DMS153 treated with DMSO at 0.1 percent for 48 hours (cell line): Measurements from ENCODE around the gene SULF2.

Experiments used
- DNase-seq: peaks from one replicate; lab custom pipeline; 2025; ENCODE audit not compliant: unreplicated experiment; lab: John Stamatoyannopoulos, UW

Gene SULF2

GRCh38 chr20:47688385-47689381, 96.6 kb downstream of the SULF2 start:
- DNase-seq, result no peak

- DNase-seq, result no peak
Observed at GRCh38 chr20:47687095-47687987, 97.9 kb downstream of the SULF2 start.

GRCh38 chr20:47686545-47686944, 98.7 kb downstream of the SULF2 start:
- no peak for DNase-seq

- no peak for DNase-seq
Observed at GRCh38 chr20:47684306-47685080, 100.8 kb downstream of the SULF2 start.

GRCh38 chr20:47682916-47683315, 102.4 kb downstream of the SULF2 start:
- no peak for DNase-seq

GRCh38 chr20:47682028-47682783, 103.1 kb downstream of the SULF2 start:
- DNase-seq, result no peak

GRCh38 chr20:47680804-47681529, 104.3 kb downstream of the SULF2 start:
- DNase-seq, result no peak

GRCh38 chr20:47679462-47679861, 105.8 kb downstream of the SULF2 start:
- no peak for DNase-seq

- no peak for DNase-seq
Observed at GRCh38 chr20:47678536-47678935, 106.7 kb downstream of the SULF2 start.

- DNase-seq, result peak; percentile 16
Observed at GRCh38 chr20:47677635-47678453, 107.4 kb downstream of the SULF2 start.

- DNase-seq, result no peak
Observed at GRCh38 chr20:47676912-47677634, 108.2 kb downstream of the SULF2 start.

GRCh38 chr20:47676219-47676721, 109.0 kb downstream of the SULF2 start:
- no peak for DNase-seq

- DNase-seq, result no peak
Observed at GRCh38 chr20:47675190-47676142, 109.8 kb downstream of the SULF2 start.

- no peak for DNase-seq
Observed at GRCh38 chr20:47674686-47675085, 110.6 kb downstream of the SULF2 start.

- DNase-seq, result no peak
Observed at GRCh38 chr20:47674145-47674544, 111.1 kb downstream of the SULF2 start.

- DNase-seq, result no peak
Observed at GRCh38 chr20:47673671-47673955, 111.7 kb downstream of the SULF2 start.
